HepG2 (cell line): ENCODE data around the gene TBC1D16. TPM values are rescaled to one million over a fixed set of nuclear protein-coding genes. Genes with fewer than 3 reads are reported as not detected.
A peak's percentile ranks its signal among the peaks of the same experiment; 100 is the strongest.

Source experiments
- CREM ChIP-seq, 2 experiments: sonication (generic) in 1 of 2; formaldehyde crosslinking in 1 of 2; IDR thresholded peaks; 2 replicates each; pipeline versions ENCODE4 v1.4.0 to v1.6.1; 2016 to 2020; ENCODE audit warnings: antibody characterized with exemption in 1 of 2, mild to moderate bottlenecking in 1 of 2, missing genetic modification reagents in 1 of 2
- FOXC1 ChIP-seq: sonication (generic); formaldehyde crosslinking; IDR thresholded peaks from 2 replicates; pipeline ENCODE4 v1.8.0; 2022; ENCODE audit warnings: mild to moderate bottlenecking, missing genetic modification reagents, borderline replicate concordance
- KDM5B ChIP-seq: sonication (generic); formaldehyde crosslinking; IDR thresholded peaks from 2 replicates; pipeline ENCODE4 v1.4.0; 2020; ENCODE audit warnings: missing genetic modification reagents, mild to moderate bottlenecking, borderline replicate concordance
- MAF1 ChIP-seq: sonication (generic); formaldehyde crosslinking; IDR thresholded peaks from 2 replicates; pipeline ENCODE4 v1.5.0; 2020; ENCODE audit warnings: missing genetic modification reagents, borderline replicate concordance
- PHF20 ChIP-seq: sonication (generic); formaldehyde crosslinking; IDR thresholded peaks from 2 replicates; pipeline ENCODE4 v1.5.0; 2020; ENCODE audit warnings: mild to moderate bottlenecking, missing genetic modification reagents
- POLR2AphosphoS5 ChIP-seq: IDR thresholded peaks from 2 replicates; pipeline ENCODE4 v1.6.1; 2012; ENCODE audit warnings: low read depth, low read length
- RBM22 ChIP-seq: fragments of 200-400 bp; formaldehyde crosslinking; optimal IDR thresholded peaks from 2 replicates; pipeline ENCODE3; 2017; ENCODE audit warnings: mild to moderate bottlenecking, low read length, moderate library complexity
- TEAD3 ChIP-seq: optimal IDR thresholded peaks from 2 replicates; pipeline ENCODE3; 2016; ENCODE audit warnings: borderline replicate concordance
- ZFP41 ChIP-seq: sonication (generic); formaldehyde crosslinking; IDR thresholded peaks from 2 replicates; pipeline ENCODE4 v1.4.0; 2020; ENCODE audit warnings: mild to moderate bottlenecking, missing genetic modification reagents, borderline replicate concordance
- ZNF382 ChIP-seq: sonication (generic); formaldehyde crosslinking; IDR thresholded peaks from 2 replicates; pipeline ENCODE4 v1.5.0; 2020; ENCODE audit warnings: missing genetic modification reagents, mild to moderate bottlenecking, borderline replicate concordance
- polyA plus RNA-seq, 8 experiments: library from polyadenylated mRNA; depleted of rRNA in 3 of 8; stranded (reverse) in 7 of 8; unstranded in 1 of 8; fragments of >200 nt; fragmentation: Illumina TruSeq in 4 of 8; extraction: Trizol in 4 of 8; gene quantifications; 2 replicates each; pipeline versions ENCODE4 v1.2.1 to v1.2.3, GENCODE V29; 2011 to 2016; ENCODE audit warnings: low read depth in 4 of 8, missing spikeins in 1 of 8, mixed read lengths in 1 of 8; ENCODE audit not compliant: insufficient read depth in 1 of 8
- total RNA-seq, 5 experiments: library from RNA; depleted of rRNA; stranded (reverse); fragments of >200 nt; fragmentation: Illumina TruSeq; extraction: Trizol; gene quantifications; 2 replicates each; pipeline ENCODE4 v1.2.3, GENCODE V29; 2016; ENCODE audit warnings: low read depth in 1 of 5
- TF ChIP-seq, protein P1 (sequence below): sonication (generic); formaldehyde crosslinking; IDR thresholded peaks from 2 replicates; pipeline ENCODE4 v1.5.1; 2020; ENCODE audit warnings: missing genetic modification reagents, mild to moderate bottlenecking, borderline replicate concordance
- TF ChIP-seq, protein P2 (sequence below): sonication (generic); formaldehyde crosslinking; IDR thresholded peaks from 2 replicates; pipeline ENCODE4 v1.5.1; 2020; ENCODE audit warnings: mild to moderate bottlenecking, missing genetic modification reagents
- TF ChIP-seq, protein P3 (sequence below): sonication (generic); formaldehyde crosslinking; IDR thresholded peaks from 2 replicates; pipeline ENCODE4 v1.8.1; 2022; ENCODE audit warnings: mild to moderate bottlenecking, missing genetic modification reagents
- TF ChIP-seq, protein P4 (sequence below): sonication (generic); formaldehyde crosslinking; IDR thresholded peaks from 2 replicates; pipeline ENCODE4 v1.4.0; 2020; ENCODE audit warnings: mild to moderate bottlenecking, missing genetic modification reagents

The TBC1D16 gene
- total and polyA plus RNA-seq, 2 of the 13 experiments (the other 11 are each of a cell fraction or from before 2014, with no cell fraction given) = 14.9 to 24.9 TPM

DNA sequence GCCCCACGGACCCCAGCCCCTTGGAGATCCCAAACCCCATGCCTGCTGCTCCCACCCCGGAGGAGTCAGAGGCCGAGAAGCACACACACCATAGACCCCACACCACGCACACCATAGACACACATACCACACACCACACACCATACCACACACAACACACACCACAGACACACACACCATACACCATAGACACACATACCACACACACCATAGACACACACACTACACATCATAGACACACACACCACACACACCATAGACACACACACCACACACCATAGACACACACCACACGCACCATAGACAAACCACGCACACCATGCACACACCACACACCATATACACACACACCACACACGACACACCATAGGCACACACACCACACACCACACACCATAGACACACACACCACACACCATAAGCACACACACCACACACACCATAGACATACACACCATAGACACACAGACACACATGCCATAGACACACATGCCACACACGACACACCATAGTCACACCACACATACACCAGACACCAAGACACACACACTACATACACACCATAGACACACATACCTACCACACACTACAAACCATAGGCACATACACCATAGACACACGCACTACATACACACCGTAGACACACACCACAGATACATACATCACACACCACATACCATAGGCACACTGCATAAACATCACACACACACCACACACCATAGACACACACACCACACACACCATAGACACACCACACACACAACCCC, 11.3 kb downstream of the TBC1D16 start (continued):
- TF ChIP-seq, protein P1, sequence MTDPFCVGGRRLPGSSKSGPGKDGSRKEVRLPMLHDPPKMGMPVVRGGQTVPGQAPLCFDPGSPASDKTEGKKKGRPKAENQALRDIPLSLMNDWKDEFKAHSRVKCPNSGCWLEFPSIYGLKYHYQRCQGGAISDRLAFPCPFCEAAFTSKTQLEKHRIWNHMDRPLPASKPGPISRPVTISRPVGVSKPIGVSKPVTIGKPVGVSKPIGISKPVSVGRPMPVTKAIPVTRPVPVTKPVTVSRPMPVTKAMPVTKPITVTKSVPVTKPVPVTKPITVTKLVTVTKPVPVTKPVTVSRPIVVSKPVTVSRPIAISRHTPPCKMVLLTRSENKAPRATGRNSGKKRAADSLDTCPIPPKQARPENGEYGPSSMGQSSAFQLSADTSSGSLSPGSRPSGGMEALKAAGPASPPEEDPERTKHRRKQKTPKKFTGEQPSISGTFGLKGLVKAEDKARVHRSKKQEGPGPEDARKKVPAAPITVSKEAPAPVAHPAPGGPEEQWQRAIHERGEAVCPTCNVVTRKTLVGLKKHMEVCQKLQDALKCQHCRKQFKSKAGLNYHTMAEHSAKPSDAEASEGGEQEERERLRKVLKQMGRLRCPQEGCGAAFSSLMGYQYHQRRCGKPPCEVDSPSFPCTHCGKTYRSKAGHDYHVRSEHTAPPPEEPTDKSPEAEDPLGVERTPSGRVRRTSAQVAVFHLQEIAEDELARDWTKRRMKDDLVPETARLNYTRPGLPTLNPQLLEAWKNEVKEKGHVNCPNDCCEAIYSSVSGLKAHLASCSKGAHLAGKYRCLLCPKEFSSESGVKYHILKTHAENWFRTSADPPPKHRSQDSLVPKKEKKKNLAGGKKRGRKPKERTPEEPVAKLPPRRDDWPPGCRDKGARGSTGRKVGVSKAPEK (CRISPR knock-in tag) = peak; percentile 74; the same call in 1 of the 2 replicates
- TF ChIP-seq ZFP41 (CRISPR knock-in tag) (no peak), ZNF382 (CRISPR knock-in tag) (no peak), TEAD3 (CRISPR knock-in tag) (no peak), CREM (IDR thresholded peaks at IDR 0.05) (no peak), CREM (CRISPR knock-in tag; IDR thresholded peaks at IDR 0.05) (no peak), PHF20 (CRISPR knock-in tag) (peak; percentile 13; the same call in 1 of the 2 replicates), FOXC1 (CRISPR knock-in tag) (no peak), POLR2AphosphoS5 (no peak), MAF1 (CRISPR knock-in tag) (no peak), KDM5B (peak; percentile 35; the same call in 1 of the 2 replicates), RBM22 (no peak)
- TF ChIP-seq, protein P2, sequence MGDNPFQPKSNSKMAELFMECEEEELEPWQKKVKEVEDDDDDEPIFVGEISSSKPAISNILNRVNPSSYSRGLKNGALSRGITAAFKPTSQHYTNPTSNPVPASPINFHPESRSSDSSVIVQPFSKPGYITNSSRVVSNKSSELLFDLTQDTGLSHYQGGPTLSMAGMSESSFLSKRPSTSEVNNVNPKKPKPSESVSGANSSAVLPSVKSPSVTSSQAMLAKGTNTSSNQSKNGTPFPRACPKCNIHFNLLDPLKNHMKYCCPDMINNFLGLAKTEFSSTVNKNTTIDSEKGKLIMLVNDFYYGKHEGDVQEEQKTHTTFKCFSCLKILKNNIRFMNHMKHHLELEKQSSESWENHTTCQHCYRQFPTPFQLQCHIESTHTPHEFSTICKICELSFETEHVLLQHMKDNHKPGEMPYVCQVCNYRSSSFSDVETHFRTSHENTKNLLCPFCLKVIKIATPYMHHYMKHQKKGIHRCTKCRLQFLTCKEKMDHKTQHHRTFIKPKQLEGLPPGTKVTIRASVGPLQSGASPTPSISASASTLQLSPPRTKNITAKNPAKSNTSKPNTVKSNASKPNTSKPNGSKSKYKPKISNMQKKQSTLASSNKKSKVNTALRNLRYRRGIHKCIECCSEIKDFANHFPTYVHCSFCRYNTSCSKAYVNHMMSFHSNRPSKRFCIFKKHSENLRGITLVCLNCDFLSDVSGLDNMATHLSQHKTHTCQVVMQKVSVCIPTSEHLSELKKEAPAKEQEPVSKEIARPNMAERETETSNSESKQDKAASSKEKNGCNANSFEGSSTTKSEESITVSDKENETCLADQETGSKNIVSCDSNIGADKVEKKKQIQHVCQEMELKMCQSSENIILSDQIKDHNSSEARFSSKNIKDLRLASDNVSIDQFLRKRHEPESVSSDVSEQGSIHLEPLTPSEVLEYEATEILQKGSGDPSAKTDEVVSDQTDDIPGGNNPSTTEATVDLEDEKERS (CRISPR knock-in tag) = 0 out of 2 replicates have a peak, but pooled peaks have one; percentile 14
- TF ChIP-seq, protein P3, sequence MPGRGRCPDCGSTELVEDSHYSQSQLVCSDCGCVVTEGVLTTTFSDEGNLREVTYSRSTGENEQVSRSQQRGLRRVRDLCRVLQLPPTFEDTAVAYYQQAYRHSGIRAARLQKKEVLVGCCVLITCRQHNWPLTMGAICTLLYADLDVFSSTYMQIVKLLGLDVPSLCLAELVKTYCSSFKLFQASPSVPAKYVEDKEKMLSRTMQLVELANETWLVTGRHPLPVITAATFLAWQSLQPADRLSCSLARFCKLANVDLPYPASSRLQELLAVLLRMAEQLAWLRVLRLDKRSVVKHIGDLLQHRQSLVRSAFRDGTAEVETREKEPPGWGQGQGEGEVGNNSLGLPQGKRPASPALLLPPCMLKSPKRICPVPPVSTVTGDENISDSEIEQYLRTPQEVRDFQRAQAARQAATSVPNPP (CRISPR knock-in tag) = no peak
- TF ChIP-seq, protein P4, sequence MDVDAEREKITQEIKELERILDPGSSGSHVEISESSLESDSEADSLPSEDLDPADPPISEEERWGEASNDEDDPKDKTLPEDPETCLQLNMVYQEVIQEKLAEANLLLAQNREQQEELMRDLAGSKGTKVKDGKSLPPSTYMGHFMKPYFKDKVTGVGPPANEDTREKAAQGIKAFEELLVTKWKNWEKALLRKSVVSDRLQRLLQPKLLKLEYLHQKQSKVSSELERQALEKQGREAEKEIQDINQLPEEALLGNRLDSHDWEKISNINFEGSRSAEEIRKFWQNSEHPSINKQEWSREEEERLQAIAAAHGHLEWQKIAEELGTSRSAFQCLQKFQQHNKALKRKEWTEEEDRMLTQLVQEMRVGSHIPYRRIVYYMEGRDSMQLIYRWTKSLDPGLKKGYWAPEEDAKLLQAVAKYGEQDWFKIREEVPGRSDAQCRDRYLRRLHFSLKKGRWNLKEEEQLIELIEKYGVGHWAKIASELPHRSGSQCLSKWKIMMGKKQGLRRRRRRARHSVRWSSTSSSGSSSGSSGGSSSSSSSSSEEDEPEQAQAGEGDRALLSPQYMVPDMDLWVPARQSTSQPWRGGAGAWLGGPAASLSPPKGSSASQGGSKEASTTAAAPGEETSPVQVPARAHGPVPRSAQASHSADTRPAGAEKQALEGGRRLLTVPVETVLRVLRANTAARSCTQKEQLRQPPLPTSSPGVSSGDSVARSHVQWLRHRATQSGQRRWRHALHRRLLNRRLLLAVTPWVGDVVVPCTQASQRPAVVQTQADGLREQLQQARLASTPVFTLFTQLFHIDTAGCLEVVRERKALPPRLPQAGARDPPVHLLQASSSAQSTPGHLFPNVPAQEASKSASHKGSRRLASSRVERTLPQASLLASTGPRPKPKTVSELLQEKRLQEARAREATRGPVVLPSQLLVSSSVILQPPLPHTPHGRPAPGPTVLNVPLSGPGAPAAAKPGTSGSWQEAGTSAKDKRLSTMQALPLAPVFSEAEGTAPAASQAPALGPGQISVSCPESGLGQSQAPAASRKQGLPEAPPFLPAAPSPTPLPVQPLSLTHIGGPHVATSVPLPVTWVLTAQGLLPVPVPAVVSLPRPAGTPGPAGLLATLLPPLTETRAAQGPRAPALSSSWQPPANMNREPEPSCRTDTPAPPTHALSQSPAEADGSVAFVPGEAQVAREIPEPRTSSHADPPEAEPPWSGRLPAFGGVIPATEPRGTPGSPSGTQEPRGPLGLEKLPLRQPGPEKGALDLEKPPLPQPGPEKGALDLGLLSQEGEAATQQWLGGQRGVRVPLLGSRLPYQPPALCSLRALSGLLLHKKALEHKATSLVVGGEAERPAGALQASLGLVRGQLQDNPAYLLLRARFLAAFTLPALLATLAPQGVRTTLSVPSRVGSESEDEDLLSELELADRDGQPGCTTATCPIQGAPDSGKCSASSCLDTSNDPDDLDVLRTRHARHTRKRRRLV (CRISPR knock-in tag) = 0 out of 2 replicates have a peak, but pooled peaks have one; percentile 1
